ENCODE measurements around the gene CPNE7.

The CPNE7 gene

GRCh38 chr16:89575247-89576152 lies at the start of gene CPNE7:
TSS of gene CPNE7 (plus strand) at chr16:89575758. CDS start at chr16:89575898, 140 bp downstream.
- Histone ChIP-seq H3K27ac (ENCODE audit: low read depth, low read length) (peak within 1 kb of the TSS; percentile 77), H3K4me3 (ENCODE audit: low read depth, low read length) (peak within 1 kb of the TSS; percentile 96), H2AFZ (ENCODE audit: low read length, unreplicated experiment) (peak within 1 kb of the TSS; percentile 99), H3K27me3 (ENCODE audit: insufficient read depth, low read length) (no peaks in the 10 kb centered on the region), H3K79me2 (ENCODE audit: control insufficient read depth, insufficient read depth, low read length, unreplicated experiment) (peaks cover 25% of the 10 kb centered on the region), H3K4me1 (ENCODE audit: control insufficient read depth, insufficient read depth, low read length, unreplicated experiment) (peaks cover 20% of the 10 kb centered on the region), H3K36me3 (ENCODE audit: insufficient read depth, low read length) (peaks cover 11% of the 10 kb centered on the region; the same call in 1 of the 2 replicates)

DNA sequence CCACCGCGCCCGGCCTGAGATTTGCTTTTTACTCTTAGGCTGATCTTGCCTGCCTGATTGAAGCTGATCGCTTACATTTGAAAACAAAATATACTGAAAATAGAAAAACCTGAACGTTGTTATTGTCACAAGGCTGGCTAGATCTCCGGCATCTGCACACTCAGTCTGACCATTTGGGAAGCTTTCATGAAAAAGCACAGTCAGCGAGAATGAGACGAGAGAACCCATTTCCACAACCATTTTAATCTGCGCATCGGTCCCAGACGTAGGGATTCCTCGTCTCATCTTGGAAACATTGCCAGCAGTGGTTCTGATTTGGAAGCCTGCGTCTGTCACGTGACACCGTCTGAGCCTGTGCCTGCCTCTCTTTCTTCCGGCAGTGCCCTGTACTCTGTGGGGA lies 46.5 kb upstream of the CPNE7 start:
- H3K4me1 ChIP-seq (ENCODE audit: control insufficient read depth, insufficient read depth, low read length, unreplicated experiment): no peaks in the 10 kb centered on the region
- no peak overlapping the region for H3K4me3 ChIP-seq (ENCODE audit: low read depth, low read length)
- no peak overlapping the region for H2AFZ ChIP-seq (ENCODE audit: low read length, unreplicated experiment)
- H3K27me3 ChIP-seq (ENCODE audit: insufficient read depth, low read length): no peaks in the 10 kb centered on the region
- no peak overlapping the region for H3K27ac ChIP-seq (ENCODE audit: low read depth, low read length)
- peaks cover 19% of the 10 kb centered on the region; the same call in 1 of the 2 replicates for H3K36me3 ChIP-seq (ENCODE audit: insufficient read depth, low read length)
- H3K79me2 ChIP-seq (ENCODE audit: control insufficient read depth, insufficient read depth, low read length, unreplicated experiment): peaks cover 11% of the 10 kb centered on the region

- no peak overlapping the region for H3K27ac ChIP-seq (ENCODE audit: low read depth, low read length)
- H3K79me2 ChIP-seq (ENCODE audit: control insufficient read depth, insufficient read depth, low read length, unreplicated experiment): peaks cover 16% of the 10 kb centered on the region
- no peak overlapping the region for H3K4me3 ChIP-seq (ENCODE audit: low read depth, low read length)
- H3K36me3 ChIP-seq (ENCODE audit: insufficient read depth, low read length): peaks cover 33% of the 10 kb centered on the region; the same call in 1 of the 2 replicates
- no peaks in the 10 kb centered on the region for H3K27me3 ChIP-seq (ENCODE audit: insufficient read depth, low read length)
- H3K4me1 ChIP-seq (ENCODE audit: control insufficient read depth, insufficient read depth, low read length, unreplicated experiment): no peaks in the 10 kb centered on the region
- no peak overlapping the region for H2AFZ ChIP-seq (ENCODE audit: low read length, unreplicated experiment)
Measured at GRCh38 chr16:89530401-89531381, 44.9 kb upstream of the CPNE7 start.

GRCh38 chr16:89531821-89532526 lies 43.6 kb upstream of the CPNE7 start:
- Histone ChIP-seq H3K36me3 (ENCODE audit: insufficient read depth, low read length) (peaks cover 31% of the 10 kb centered on the region; the same call in 1 of the 2 replicates), H2AFZ (ENCODE audit: low read length, unreplicated experiment) (no peak overlapping the region), H3K27ac (ENCODE audit: low read depth, low read length) (no peak overlapping the region), H3K4me1 (ENCODE audit: control insufficient read depth, insufficient read depth, low read length, unreplicated experiment) (no peaks in the 10 kb centered on the region), H3K4me3 (ENCODE audit: low read depth, low read length) (no peak overlapping the region), H3K79me2 (ENCODE audit: control insufficient read depth, insufficient read depth, low read length, unreplicated experiment) (peaks cover 19% of the 10 kb centered on the region), H3K27me3 (ENCODE audit: insufficient read depth, low read length) (no peaks in the 10 kb centered on the region)

- Histone ChIP-seq H3K27me3 (ENCODE audit: insufficient read depth, low read length) (no peaks in the 10 kb centered on the region), H3K4me3 (ENCODE audit: low read depth, low read length) (no peak overlapping the region), H2AFZ (ENCODE audit: low read length, unreplicated experiment) (no peak overlapping the region)
Measured at GRCh38 chr16:89534252-89534756, 41.3 kb upstream of the CPNE7 start.

GRCh38 chr16:89536371-89536770 lies 39.2 kb upstream of the CPNE7 start:
- Histone ChIP-seq H3K27me3 (ENCODE audit: insufficient read depth, low read length) (no peaks in the 10 kb centered on the region), H3K27ac (ENCODE audit: low read depth, low read length) (no peak overlapping the region), H3K36me3 (ENCODE audit: insufficient read depth, low read length) (peaks cover 33% of the 10 kb centered on the region; the same call in 1 of the 2 replicates)

More at GRCh38 chr16:89534252-89534756, 41.3 kb upstream of the CPNE7 start:
- peaks cover 19% of the 10 kb centered on the region for H3K79me2 ChIP-seq (ENCODE audit: control insufficient read depth, insufficient read depth, low read length, unreplicated experiment)
- H3K27ac ChIP-seq (ENCODE audit: low read depth, low read length): peak overlapping the region; percentile 28; the same call in 1 of the 2 replicates
- peaks cover 30% of the 10 kb centered on the region; the same call in 1 of the 2 replicates for H3K36me3 ChIP-seq (ENCODE audit: insufficient read depth, low read length)
- H3K4me1 ChIP-seq (ENCODE audit: control insufficient read depth, insufficient read depth, low read length, unreplicated experiment): no peaks in the 10 kb centered on the region

GRCh38 chr16:89536886-89537548 lies 38.5 kb upstream of the CPNE7 start:
- H3K27ac ChIP-seq (ENCODE audit: low read depth, low read length): no peak overlapping the region

More at GRCh38 chr16:89536371-89536770, 39.2 kb upstream of the CPNE7 start:
- Histone ChIP-seq H3K4me3 (ENCODE audit: low read depth, low read length) (no peak overlapping the region), H3K4me1 (ENCODE audit: control insufficient read depth, insufficient read depth, low read length, unreplicated experiment) (no peaks in the 10 kb centered on the region), H2AFZ (ENCODE audit: low read length, unreplicated experiment) (no peak overlapping the region), H3K79me2 (ENCODE audit: control insufficient read depth, insufficient read depth, low read length, unreplicated experiment) (peaks cover 18% of the 10 kb centered on the region)

DNA sequence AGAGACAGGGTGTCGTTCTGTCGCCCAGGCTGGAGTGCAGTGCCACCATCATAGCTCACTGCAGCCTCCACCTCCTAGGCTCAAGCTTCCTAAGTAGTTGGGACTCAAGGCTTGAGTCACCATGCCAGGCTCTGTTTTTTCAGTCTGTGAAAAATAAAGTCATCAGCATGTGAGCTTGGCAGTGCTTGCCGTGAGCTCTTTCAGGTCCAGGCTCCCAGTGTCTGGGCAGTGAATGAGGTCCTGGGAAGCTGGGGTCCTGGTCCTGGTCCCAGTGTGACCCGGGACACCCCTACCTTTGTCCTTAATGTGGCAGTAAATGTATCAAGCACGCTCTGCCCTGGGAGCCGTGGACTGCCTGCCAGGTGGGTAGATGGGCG lies 38.0 kb upstream of the CPNE7 start:
- Histone ChIP-seq H3K4me3 (ENCODE audit: low read depth, low read length) (no peak overlapping the region), H3K27ac (ENCODE audit: low read depth, low read length) (no peak overlapping the region), H3K36me3 (ENCODE audit: insufficient read depth, low read length) (peaks cover 33% of the 10 kb centered on the region; the same call in 1 of the 2 replicates), H3K4me1 (ENCODE audit: control insufficient read depth, insufficient read depth, low read length, unreplicated experiment) (no peaks in the 10 kb centered on the region), H3K79me2 (ENCODE audit: control insufficient read depth, insufficient read depth, low read length, unreplicated experiment) (peaks cover 18% of the 10 kb centered on the region), H3K27me3 (ENCODE audit: insufficient read depth, low read length) (no peaks in the 10 kb centered on the region), H2AFZ (ENCODE audit: low read length, unreplicated experiment) (no peak overlapping the region)

More at GRCh38 chr16:89536886-89537548, 38.5 kb upstream of the CPNE7 start:
- Histone ChIP-seq H2AFZ (ENCODE audit: low read length, unreplicated experiment) (no peak overlapping the region), H3K4me3 (ENCODE audit: low read depth, low read length) (no peak overlapping the region), H3K4me1 (ENCODE audit: control insufficient read depth, insufficient read depth, low read length, unreplicated experiment) (no peaks in the 10 kb centered on the region), H3K36me3 (ENCODE audit: insufficient read depth, low read length) (peaks cover 33% of the 10 kb centered on the region; the same call in 1 of the 2 replicates), H3K79me2 (ENCODE audit: control insufficient read depth, insufficient read depth, low read length, unreplicated experiment) (peaks cover 18% of the 10 kb centered on the region), H3K27me3 (ENCODE audit: insufficient read depth, low read length) (no peaks in the 10 kb centered on the region)

GRCh38 chr16:89538286-89538685 lies 37.3 kb upstream of the CPNE7 start:
- peaks cover 18% of the 10 kb centered on the region for H3K79me2 ChIP-seq (ENCODE audit: control insufficient read depth, insufficient read depth, low read length, unreplicated experiment)
- H3K4me3 ChIP-seq (ENCODE audit: low read depth, low read length): no peak overlapping the region
- H3K36me3 ChIP-seq (ENCODE audit: insufficient read depth, low read length): peaks cover 33% of the 10 kb centered on the region; the same call in 1 of the 2 replicates
- no peaks in the 10 kb centered on the region for H3K4me1 ChIP-seq (ENCODE audit: control insufficient read depth, insufficient read depth, low read length, unreplicated experiment)
- H3K27ac ChIP-seq (ENCODE audit: low read depth, low read length): no peak overlapping the region
- no peak overlapping the region for H2AFZ ChIP-seq (ENCODE audit: low read length, unreplicated experiment)
- no peaks in the 10 kb centered on the region for H3K27me3 ChIP-seq (ENCODE audit: insufficient read depth, low read length)

All from ACC112 (cell line).